Mesendoderm (in vitro differentiated cells): ENCODE measurements around the gene DDX4.
"Not testable (repeated sequence)": the region's sequence is repeated elsewhere in the genome, so short reads cannot be mapped to it uniquely, and the experiment has no call there.

Source experiments
- DNase-seq: peaks from one replicate; pipeline ENCODE4 v3.0.0; 2013
- H2AK5ac ChIP-seq: 2 replicates; pipeline ENCODE4 v1.6.1; 2013; ENCODE audit warnings: low read length, inconsistent platforms
- H2BK120ac ChIP-seq: 2 replicates; pipeline ENCODE4 v1.6.1; 2013; ENCODE audit warnings: low read depth, mild to moderate bottlenecking, low read length, moderate library complexity, mixed read lengths
- H2BK15ac ChIP-seq: replicated peaks from 2 replicates; pipeline ENCODE4 v1.6.1; 2013; ENCODE audit warnings: low read depth, mild to moderate bottlenecking, moderate library complexity
- H2BK5ac ChIP-seq: 2 replicates; pipeline ENCODE4 v1.6.1; 2013; ENCODE audit warnings: low read length, inconsistent platforms
- H3K18ac ChIP-seq: 2 replicates; pipeline ENCODE4 v1.6.1; 2013; ENCODE audit warnings: mild to moderate bottlenecking, low read length, mixed read lengths
- H3K23ac ChIP-seq: one replicate; pipeline ENCODE4 v1.6.1; 2013; ENCODE audit warnings: low read length
- H3K27ac ChIP-seq: 2 replicates; pipeline ENCODE4 v1.5.1; 2013; ENCODE audit warnings: low read depth, mild to moderate bottlenecking, inconsistent platforms, low read length, moderate library complexity
- H3K27me3 ChIP-seq: 2 replicates; pipeline ENCODE4 v1.6.1; 2013; ENCODE audit warnings: low read length, control low read depth, mild to moderate bottlenecking, inconsistent platforms; ENCODE audit not compliant: insufficient read depth, poor library complexity
- H3K36me3 ChIP-seq: 2 replicates; pipeline ENCODE4 v1.6.1; 2013; ENCODE audit warnings: low read length, inconsistent platforms; ENCODE audit not compliant: control insufficient read depth, insufficient read depth
- H3K4ac ChIP-seq: one replicate; pipeline ENCODE4 v1.6.1; 2013; ENCODE audit warnings: low read depth, mild to moderate bottlenecking, low read length, moderate library complexity
- H3K4me1 ChIP-seq: 2 replicates; pipeline ENCODE4 v1.6.1; 2013; ENCODE audit warnings: low read depth, low read length, inconsistent platforms; ENCODE audit not compliant: control insufficient read depth
- H3K4me2 ChIP-seq: 2 replicates; pipeline ENCODE4 v1.6.1; 2013; ENCODE audit warnings: low read length
- H3K4me3 ChIP-seq: 2 replicates; pipeline ENCODE4 v1.5.1; 2013; ENCODE audit warnings: mild to moderate bottlenecking, low read length
- H3K56ac ChIP-seq: one replicate; pipeline ENCODE4 v1.6.1; 2013; ENCODE audit warnings: low read length
- H3K79me1 ChIP-seq: 2 replicates; pipeline ENCODE4 v1.6.1; 2013; ENCODE audit warnings: low read length, inconsistent platforms
- H3K79me2 ChIP-seq: 2 replicates; pipeline ENCODE4 v1.6.1; 2013; ENCODE audit warnings: mild to moderate bottlenecking, low read length; ENCODE audit not compliant: control insufficient read depth, insufficient read depth
- H3K9ac ChIP-seq: 2 replicates; pipeline ENCODE4 v1.6.1; 2013; ENCODE audit warnings: low read length, inconsistent platforms
- H4K5ac ChIP-seq: one replicate; pipeline ENCODE4 v1.6.1; 2013; ENCODE audit warnings: low read length
- H4K8ac ChIP-seq: one replicate; pipeline ENCODE4 v1.6.1; 2013; ENCODE audit warnings: low read depth, mild to moderate bottlenecking, control low read depth, low read length, moderate library complexity
- WGBS: extraction: QIAGEN DNeasy Blood & Tissue Kit; methylation state at CpG from one replicate; pipeline ENCODE4 v1.1.7; 2013; ENCODE audit warnings: low lambda C conversion rate, missing lambda C conversion rate; ENCODE audit not compliant: insufficient coverage; ENCODE audit errors: extremely low coverage; 5-methylcytosine and 5-hydroxymethylcytosine counted together

The DDX4 gene

DNA sequence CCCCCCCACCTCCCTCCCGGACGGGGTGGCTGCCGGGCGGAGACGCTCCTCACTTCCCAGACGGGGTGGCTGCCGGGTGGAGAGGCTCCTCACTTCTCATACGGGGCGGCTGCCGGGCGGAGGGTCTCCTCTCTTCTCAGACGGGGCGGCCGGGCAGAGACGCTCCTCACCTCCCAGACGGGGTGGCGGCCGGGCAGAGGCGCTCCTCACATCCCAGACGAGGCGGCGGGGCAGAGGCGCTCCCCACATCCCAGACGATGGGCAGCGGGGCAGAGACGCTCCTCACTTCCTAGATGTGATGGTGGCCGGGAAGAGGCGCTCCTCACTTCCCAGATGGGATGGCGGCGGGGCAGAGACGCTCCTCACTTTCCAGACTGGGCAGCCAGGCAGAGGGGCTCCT, 41.2 kb upstream of the DDX4 start:
- H4K8ac ChIP-seq, H3K79me1 ChIP-seq, H3K4me2 ChIP-seq, H2BK5ac ChIP-seq, H3K18ac ChIP-seq, H3K27ac ChIP-seq, H3K56ac ChIP-seq, H2BK120ac ChIP-seq, H3K23ac ChIP-seq, H3K79me2 ChIP-seq, H3K4me1 ChIP-seq, DNase-seq, H3K27me3 ChIP-seq, H3K4me3 ChIP-seq, H3K36me3 ChIP-seq, H2BK15ac ChIP-seq, H3K9ac ChIP-seq, H2AK5ac ChIP-seq, H4K5ac ChIP-seq, H3K4ac ChIP-seq: not testable (repeated sequence)
- no CpG with 5 or more reads among the region's 31 CpGs for WGBS

DNA sequence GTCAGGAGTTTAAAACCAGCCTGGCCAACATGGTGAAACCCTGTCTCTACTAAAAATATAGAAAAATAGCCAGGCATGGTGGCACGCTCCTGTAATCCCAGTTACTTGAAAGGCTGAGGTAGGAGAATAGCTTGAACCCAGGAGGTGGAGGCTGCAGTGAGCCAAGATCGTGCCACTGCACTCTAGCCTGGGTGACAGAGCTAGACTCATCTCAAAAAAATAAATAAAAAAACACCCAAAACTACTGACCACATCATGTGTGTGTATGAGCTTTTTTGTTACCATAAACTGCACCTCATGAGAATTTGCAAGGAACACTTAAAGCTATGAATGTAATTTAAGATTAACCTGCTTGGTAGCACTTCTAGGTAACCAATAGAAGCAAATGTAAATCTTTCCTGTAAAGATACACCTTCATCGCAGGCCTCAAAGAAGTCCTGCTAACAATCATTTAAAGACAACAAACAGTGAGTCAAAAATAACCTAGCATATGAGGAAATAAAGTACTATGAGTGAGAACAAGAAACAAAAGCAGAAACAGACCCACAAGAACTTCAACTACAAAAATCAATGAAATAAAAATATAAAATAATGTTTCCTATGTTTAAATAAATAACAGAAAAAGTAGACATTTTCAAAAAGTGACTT, 38.7 kb upstream of the DDX4 start:
- no peak overlapping the region for H3K9ac ChIP-seq
- no peak overlapping the region for H2BK15ac ChIP-seq

DNA sequence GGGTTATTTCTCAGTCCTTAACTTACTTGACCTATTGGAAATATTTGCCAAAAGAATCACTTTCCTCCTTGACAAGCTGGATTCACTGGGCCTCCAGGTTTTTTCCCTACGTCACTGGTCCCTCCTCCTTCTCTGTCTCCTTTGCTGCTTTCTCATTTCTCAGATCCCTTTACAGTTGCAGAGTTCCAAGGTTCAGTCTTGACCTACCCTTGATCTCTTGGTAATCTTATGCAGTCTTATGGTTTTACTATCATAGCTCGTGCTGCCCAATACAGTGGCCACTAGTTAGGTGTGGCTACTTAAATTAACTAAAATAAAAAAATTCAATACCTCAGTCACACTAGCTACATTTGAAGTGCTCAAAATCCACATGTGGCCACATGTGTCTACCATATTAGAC, 37.1 kb upstream of the DDX4 start:
- Histone ChIP-seq H3K4me1 (no peaks in the 10 kb centered on the region), H3K18ac (no peak overlapping the region), H2BK5ac (no peak overlapping the region), H3K79me2 (no peaks in the 10 kb centered on the region), H2AK5ac (no peak overlapping the region), H3K27ac (no peak overlapping the region), H2BK120ac (no peak overlapping the region), H3K4me2 (no peak overlapping the region), H3K27me3 (no peaks in the 10 kb centered on the region), H3K56ac (no peak overlapping the region), H4K5ac (no peak overlapping the region), H3K9ac (no peak overlapping the region), H3K23ac (no peak overlapping the region), H3K4ac (no peak overlapping the region), H4K8ac (no peak overlapping the region), H3K79me1 (no peaks in the 10 kb centered on the region), H2BK15ac (no peak overlapping the region), H3K36me3 (no peaks in the 10 kb centered on the region), H3K4me3 (no peak overlapping the region)
- DNase-seq = no peak
- no CpG with 5 or more reads among the region's 2 CpGs for WGBS

More for the DNA sequence above, 38.7 kb upstream of the DDX4 start:
- Histone ChIP-seq H3K4ac (no peak overlapping the region), H3K4me1 (no peaks in the 10 kb centered on the region), H3K27ac (no peak overlapping the region), H4K5ac (no peak overlapping the region), H3K36me3 (no peaks in the 10 kb centered on the region), H2BK120ac (no peak overlapping the region), H3K23ac (no peak overlapping the region), H3K18ac (no peak overlapping the region), H3K79me1 (no peaks in the 10 kb centered on the region), H3K79me2 (no peaks in the 10 kb centered on the region), H3K56ac (no peak overlapping the region), H2AK5ac (no peak overlapping the region), H4K8ac (no peak overlapping the region), H3K4me3 (no peak overlapping the region), H2BK5ac (no peak overlapping the region), H3K27me3 (no peaks in the 10 kb centered on the region), H3K4me2 (no peak overlapping the region)
- DNase-seq = no peak
- no CpG with 5 or more reads among the region's 3 CpGs for WGBS

DNA sequence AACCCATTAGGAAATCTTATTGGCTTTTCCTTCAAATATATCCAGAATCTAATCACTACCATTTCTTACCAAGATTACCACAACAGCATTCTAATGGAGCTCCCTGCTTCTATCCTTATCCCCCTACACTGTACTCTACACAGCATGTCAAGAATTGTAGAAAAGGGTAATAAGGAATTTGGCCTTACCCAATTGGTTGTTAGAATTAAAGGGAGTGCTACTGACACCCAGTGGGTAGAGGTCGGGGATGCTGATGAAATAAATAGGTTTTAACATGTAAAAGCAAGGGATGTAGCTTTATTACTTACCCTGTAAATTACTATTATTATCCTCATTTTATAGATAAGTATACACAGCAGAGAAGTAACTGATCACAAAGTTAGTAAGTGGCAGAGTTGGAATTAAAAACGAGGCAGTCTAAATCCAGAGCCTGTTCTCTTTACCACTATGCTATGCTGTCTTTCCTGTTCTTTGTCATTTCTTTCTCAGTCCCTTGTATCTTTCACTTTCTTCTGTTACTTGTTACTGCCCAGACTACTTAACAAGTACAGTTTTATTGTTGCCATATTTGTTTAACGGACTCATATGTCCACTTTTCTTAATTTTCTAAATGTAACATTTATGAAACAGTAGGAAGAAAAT, 36.3 kb upstream of the DDX4 start:
- WGBS = no CpG with 5 or more reads among the region's 3 CpGs
- H2BK120ac ChIP-seq = no peak overlapping the region
- H4K5ac ChIP-seq = no peak overlapping the region
- peak; percentile 15 for DNase-seq
- no peaks in the 10 kb centered on the region for H3K27me3 ChIP-seq
- no peak overlapping the region for H3K9ac ChIP-seq
- H4K8ac ChIP-seq = no peak overlapping the region
- no peaks in the 10 kb centered on the region for H3K4me1 ChIP-seq
- no peak overlapping the region for H2AK5ac ChIP-seq
- H3K79me2 ChIP-seq = no peaks in the 10 kb centered on the region
- no peaks in the 10 kb centered on the region for H3K79me1 ChIP-seq
- no peak overlapping the region for H3K23ac ChIP-seq
- H3K4me2 ChIP-seq = no peak overlapping the region
- H3K27ac ChIP-seq = no peak overlapping the region
- H2BK5ac ChIP-seq = no peak overlapping the region
- no peak overlapping the region for H3K4me3 ChIP-seq
- H3K36me3 ChIP-seq = no peaks in the 10 kb centered on the region
- H3K18ac ChIP-seq = no peak overlapping the region
- no peak overlapping the region for H3K4ac ChIP-seq
- H3K56ac ChIP-seq = no peak overlapping the region
- no peak overlapping the region for H2BK15ac ChIP-seq

DNA sequence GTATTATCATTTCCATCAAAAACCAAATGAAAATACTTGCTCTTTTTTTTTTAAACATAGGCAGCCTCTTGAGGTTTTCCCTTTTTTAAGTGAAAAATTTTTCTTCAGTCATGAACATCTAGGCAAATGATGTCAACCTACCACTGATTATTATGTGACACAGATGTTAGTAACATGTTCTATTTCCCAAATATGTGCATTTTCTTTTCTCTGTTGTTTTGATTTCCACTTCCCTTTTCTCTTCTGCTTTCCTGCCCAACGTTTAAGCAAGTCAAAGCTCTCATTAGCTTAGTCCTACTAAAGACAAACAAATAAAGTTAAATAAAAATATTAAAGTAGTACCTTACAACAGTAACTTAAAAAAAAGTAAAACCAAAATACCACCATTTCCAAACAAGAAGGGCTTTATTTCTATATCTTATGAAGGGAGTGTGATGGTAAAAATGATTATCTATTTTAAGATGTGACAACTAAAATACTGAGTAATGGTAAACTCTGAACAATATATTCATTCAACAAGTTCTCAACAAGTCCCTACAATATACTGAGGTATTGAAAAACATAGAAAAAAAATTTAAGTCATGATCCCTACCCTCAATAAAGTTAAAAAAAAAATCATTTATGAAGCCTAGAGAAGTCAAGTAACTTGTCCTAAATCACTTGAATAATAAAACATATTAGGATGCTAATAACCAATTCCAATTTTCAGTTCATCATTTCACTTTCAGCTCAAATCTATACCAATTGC, 35.1 kb upstream of the DDX4 start:
- H2BK15ac ChIP-seq = no peak overlapping the region
- no peaks in the 10 kb centered on the region for H3K79me1 ChIP-seq
- no peak overlapping the region for H2AK5ac ChIP-seq
- no peak overlapping the region for H3K23ac ChIP-seq
- H2BK5ac ChIP-seq = no peak overlapping the region
- no peak overlapping the region for H4K8ac ChIP-seq
- H2BK120ac ChIP-seq = no peak overlapping the region
- H3K4me1 ChIP-seq = no peaks in the 10 kb centered on the region
- H3K79me2 ChIP-seq = no peaks in the 10 kb centered on the region
- no peak overlapping the region for H3K4ac ChIP-seq
- no peak overlapping the region for H3K56ac ChIP-seq
- no peak overlapping the region for H3K18ac ChIP-seq
- WGBS = no CpG with 5 or more reads among the region's 1 CpG
- no peaks in the 10 kb centered on the region for H3K36me3 ChIP-seq
- no peak for DNase-seq
- H4K5ac ChIP-seq = no peak overlapping the region
- no peak overlapping the region for H3K27ac ChIP-seq
- H3K4me2 ChIP-seq = no peak overlapping the region
- no peaks in the 10 kb centered on the region for H3K27me3 ChIP-seq
- no peak overlapping the region for H3K4me3 ChIP-seq
- no peak overlapping the region for H3K9ac ChIP-seq
